GM11168 (cell line): ENCODE data around the gene DKK1.

Experiments
- in situ Hi-C: fragments of 300-500 bp; cut with MboI; formaldehyde crosslinking; loops from one replicate; pipeline ENCODE4 v1.12.0; 2022; ENCODE audit warnings: low sequenced_read_pairs; ENCODE audit not compliant: unreplicated experiment

Gene DKK1

GRCh38 chr10:52316001-52316400, 1.9 kb downstream of the DKK1 start:
- in situ Hi-C loops: loop anchor here (5.0 kb wide), 1 partner anchor 171 kb away; no protein-coding TSS in a partner anchor

- in situ Hi-C loops: loop anchor here (5.0 kb wide), 1 partner anchor 171 kb away; no protein-coding TSS in a partner anchor
These were observed 2.4 kb downstream of the DKK1 start for GRCh38 chr10:52316500-52316899.

GRCh38 chr10:52318136-52318701, 4.1 kb downstream of the DKK1 start:
- in situ Hi-C loops: loop anchor here (5.0 kb wide), 1 partner anchor 169 kb away; no protein-coding TSS in a partner anchor

GRCh38 chr10:52318822-52319464, 4.9 kb downstream of the DKK1 start:
- in situ Hi-C loops: loop anchor here (5.0 kb wide), 1 partner anchor 168 kb away; no protein-coding TSS in a partner anchor

- in situ Hi-C loops: loop anchor here (5.0 kb wide), 1 partner anchor 167 kb away; no protein-coding TSS in a partner anchor
These were observed 5.8 kb downstream of the DKK1 start for GRCh38 chr10:52319926-52320325.

GRCh38 chr10:52322323-52322722, 8.2 kb downstream of the DKK1 start:
- in situ Hi-C loops: no loop called here

GRCh38 chr10:52322936-52323335, 8.9 kb downstream of the DKK1 start:
- in situ Hi-C loops: no loop called here

- in situ Hi-C loops: no loop called here
These were observed 12.3 kb downstream of the DKK1 start for GRCh38 chr10:52326382-52326781.

- in situ Hi-C loops: no loop called here
These were observed 17.7 kb downstream of the DKK1 start for GRCh38 chr10:52331638-52332364.

GRCh38 chr10:52332815-52333214, 18.7 kb downstream of the DKK1 start:
- in situ Hi-C loops: no loop called here

GRCh38 chr10:52334595-52334994, 20.5 kb downstream of the DKK1 start:
- in situ Hi-C loops: no loop called here

- in situ Hi-C loops: no loop called here
These were observed 21.6 kb downstream of the DKK1 start for GRCh38 chr10:52335665-52336064.

- in situ Hi-C loops: no loop called here
These were observed 23.1 kb downstream of the DKK1 start for GRCh38 chr10:52337225-52337624.

- in situ Hi-C loops: no loop called here
These were observed 29.4 kb downstream of the DKK1 start for GRCh38 chr10:52343439-52343838.

- in situ Hi-C loops: no loop called here
These were observed 32.6 kb downstream of the DKK1 start for GRCh38 chr10:52346394-52347326.

- in situ Hi-C loops: no loop called here
These were observed 33.2 kb downstream of the DKK1 start for GRCh38 chr10:52347327-52347667.

GRCh38 chr10:52348037-52348564, 34.0 kb downstream of the DKK1 start:
- in situ Hi-C loops: no loop called here

- in situ Hi-C loops: no loop called here
These were observed 37.8 kb downstream of the DKK1 start for GRCh38 chr10:52351914-52352330.

- in situ Hi-C loops: no loop called here
These were observed 39.1 kb downstream of the DKK1 start for GRCh38 chr10:52353205-52353604.

- in situ Hi-C loops: no loop called here
These were observed 39.9 kb downstream of the DKK1 start for GRCh38 chr10:52353960-52354394.
